ENCODE data around the gene RCN1. TPM values are rescaled to one million over a fixed set of nuclear protein-coding genes. Genes with fewer than 3 reads are reported as not detected.

Gene RCN1
- 163 to 174 TPM (median 172 TPM) in 5 replicates for total RNA-seq (2022; extraction: Qiagen RNA extraction; ENCODE audit: low read depth)

GRCh38 chr11:32090545-32091370 is at the start of gene RCN1:
RCN1 (plus strand) TSS chr11:32091074; CDS start chr11:32091197, 123 bp downstream.

